Activated CD4-positive, alpha-beta T cell treated with anti-CD3 and anti-CD28 coated beads for 48 hours (primary cell): ENCODE measurements around the gene KRTAP5-11.
A peak's percentile ranks its signal among the peaks of the same experiment; 100 is the strongest.
"Not testable (repeated sequence)": the region's sequence is repeated elsewhere in the genome, so short reads cannot be mapped to it uniquely, and the experiment has no call there.

Experiments
- DNase-seq: peaks from one replicate; pipeline ENCODE4 v3.0.0-alpha.2; 2020

KRTAP5-11 gene

GRCh38 chr11:71554996-71555395 lies 27.7 kb downstream of the KRTAP5-11 start:
- no peak for DNase-seq

- no peak for DNase-seq
These were observed 31.0 kb downstream of the KRTAP5-11 start for GRCh38 chr11:71551711-71552110.

- no peak for DNase-seq
These were observed 33.9 kb downstream of the KRTAP5-11 start for GRCh38 chr11:71548716-71549151.

- DNase-seq: no peak
These were observed 34.6 kb downstream of the KRTAP5-11 start, which contains the start of gene KRTAP5-9 for GRCh38 chr11:71548120-71548519. TSS of gene KRTAP5-9 (plus strand) at chr11:71548420. CDS start at chr11:71548658, 238 bp downstream.

- no peak for DNase-seq
These were observed 37.2 kb downstream of the KRTAP5-11 start for GRCh38 chr11:71545405-71545966.

- DNase-seq: no peak
These were observed 38.0 kb downstream of the KRTAP5-11 start for GRCh38 chr11:71544525-71545214.

GRCh38 chr11:71543866-71544265 lies 38.8 kb downstream of the KRTAP5-11 start:
- peak; percentile 7 for DNase-seq

GRCh38 chr11:71542879-71543777 lies 39.5 kb downstream of the KRTAP5-11 start:
- DNase-seq: peak; percentile 46

GRCh38 chr11:71542382-71542781 lies 40.3 kb downstream of the KRTAP5-11 start:
- no peak for DNase-seq

- DNase-seq: not testable (repeated sequence)
These were observed 42.0 kb downstream of the KRTAP5-11 start for GRCh38 chr11:71540521-71541304.

GRCh38 chr11:71539971-71540370 lies 42.7 kb downstream of the KRTAP5-11 start:
- DNase-seq: not testable (repeated sequence)

- no peak for DNase-seq
These were observed 43.7 kb downstream of the KRTAP5-11 start for GRCh38 chr11:71539017-71539416.

GRCh38 chr11:71538666-71538990 lies 44.0 kb downstream of the KRTAP5-11 start:
- no peak for DNase-seq

- DNase-seq: not testable (repeated sequence)
These were observed 44.6 kb downstream of the KRTAP5-11 start, which contains the start of gene KRTAP5-8 for GRCh38 chr11:71537977-71538665. TSS of gene KRTAP5-8 (plus strand) at chr11:71538025. CDS start at chr11:71538056, 31 bp downstream.

GRCh38 chr11:71537537-71537936 lies 45.1 kb downstream of the KRTAP5-11 start:
- no peak for DNase-seq

GRCh38 chr11:71535825-71536224 lies 46.9 kb downstream of the KRTAP5-11 start:
- DNase-seq: no peak

- not testable (repeated sequence) for DNase-seq
These were observed 47.7 kb downstream of the KRTAP5-11 start for GRCh38 chr11:71534711-71535608.

- no peak for DNase-seq
These were observed 50.6 kb downstream of the KRTAP5-11 start for GRCh38 chr11:71532036-71532610.
